IMR-90 (cell line): Measurements from ENCODE around the gene STIM1. TPM values are rescaled to one million over a fixed set of nuclear protein-coding genes. Genes with fewer than 3 reads are reported as not detected.

Experiments used
- ATAC-seq: fragments of 200-7000 bp; cut with Tn5 transposase; 2 replicates; pipeline ENCODE4 v1.9.1; 2020; ENCODE audit warnings: low read depth, mild to moderate bottlenecking, moderate library complexity
- BruUV-seq: library from RNA; stranded (reverse); fragments of 400-500 nt; replicated peaks from 2 replicates; lab custom pipeline; 2021; lab: Mats Ljungman, UMichigan
- CTCF ChIA-PET: fragments of 300-600 bp; formaldehyde crosslinking; extraction: SDS; loops from one replicate; lab custom pipeline; 2021; ENCODE audit warnings: antibody characterized with exemption; lab: Yijun Ruan, JAX
- POLR2A ChIA-PET: fragments of 300-600 bp; sonication (Branson Sonifier 250); formaldehyde crosslinking; loops from one replicate; lab custom pipeline; 2022; ENCODE audit warnings: antibody characterized with exemption; ENCODE audit not compliant: unreplicated experiment; lab: Charles Lee
- DNase-seq: peaks from one replicate; pipeline ENCODE4 v3.0.0; 2013
- H2AFZ ChIP-seq: replicated peaks from 2 replicates; pipeline ENCODE3; 2013; ENCODE audit warnings: low read length, mild to moderate bottlenecking; ENCODE audit not compliant: poor library complexity
- H2AK5ac ChIP-seq: 2 replicates; pipeline ENCODE4 v1.6.1; 2013; ENCODE audit warnings: low read depth, low read length, inconsistent platforms
- H2AK9ac ChIP-seq: replicated peaks from 2 replicates; pipeline ENCODE3; 2013; ENCODE audit warnings: mild to moderate bottlenecking, low read depth, low read length, moderate library complexity; ENCODE audit not compliant: poor library complexity
- H2BK120ac ChIP-seq: 2 replicates; pipeline ENCODE4 v1.6.1; 2013; ENCODE audit warnings: low read depth, low read length, inconsistent platforms
- H2BK15ac ChIP-seq: 3 replicates; pipeline ENCODE4 v1.6.1; 2013; ENCODE audit warnings: low read depth, low read length, inconsistent platforms
- H2BK20ac ChIP-seq: 2 replicates; pipeline ENCODE4 v1.6.1; 2013; ENCODE audit warnings: low read depth, mild to moderate bottlenecking, inconsistent platforms, low read length, moderate library complexity
- H2BK5ac ChIP-seq: 2 replicates; pipeline ENCODE4 v1.6.1; 2013; ENCODE audit warnings: mild to moderate bottlenecking, low read depth, low read length, inconsistent platforms; ENCODE audit not compliant: poor library complexity, severe bottlenecking
- H3K14ac ChIP-seq: replicated peaks from 2 replicates; pipeline ENCODE4 v1.6.1; 2013; ENCODE audit warnings: low read depth, low read length, inconsistent platforms
- H3K18ac ChIP-seq: 2 replicates; pipeline ENCODE4 v1.6.1; 2013; ENCODE audit warnings: low read depth, low read length, control low read depth
- H3K23ac ChIP-seq: 2 replicates; pipeline ENCODE4 v1.6.1; 2013; ENCODE audit warnings: low read depth, low read length, inconsistent platforms
- H3K27ac ChIP-seq: 2 replicates; pipeline ENCODE4 v1.5.1; 2013; ENCODE audit warnings: mild to moderate bottlenecking, control low read depth, low read length; ENCODE audit not compliant: insufficient read depth
- H3K27me3 ChIP-seq: 2 replicates; pipeline ENCODE4 v1.6.1; 2013; ENCODE audit warnings: low read length; ENCODE audit not compliant: control insufficient read depth, insufficient read depth
- H3K36me3 ChIP-seq: 2 replicates; pipeline ENCODE4 v1.6.1; 2013; ENCODE audit warnings: low read length, mixed read lengths; ENCODE audit not compliant: control insufficient read depth, insufficient read depth
- H3K4ac ChIP-seq: 2 replicates; pipeline ENCODE4 v1.6.1; 2013; ENCODE audit warnings: low read depth, low read length, inconsistent platforms
- H3K4me1 ChIP-seq: 2 replicates; pipeline ENCODE4 v1.6.1; 2013; ENCODE audit warnings: low read length, mixed read lengths; ENCODE audit not compliant: control insufficient read depth, insufficient read depth
- H3K4me2 ChIP-seq: 2 replicates; pipeline ENCODE4 v1.6.1; 2013; ENCODE audit warnings: low read depth, mild to moderate bottlenecking, control low read depth, low read length, moderate library complexity
- H3K4me3 ChIP-seq: 2 replicates; pipeline ENCODE4 v1.5.1; 2013; ENCODE audit warnings: low read depth, mild to moderate bottlenecking, control low read depth, low read length, moderate library complexity; ENCODE audit not compliant: insufficient read depth
- H3K56ac ChIP-seq: 2 replicates; pipeline ENCODE4 v1.6.1; 2013; ENCODE audit warnings: low read length, inconsistent platforms; ENCODE audit not compliant: insufficient read depth; ENCODE audit errors: extremely low read depth
- H3K79me1 ChIP-seq, 2 experiments: 2 replicates each; pipeline ENCODE4 v1.6.1; 2013; ENCODE audit warnings: low read length in 2 of 2, inconsistent platforms in 1 of 2, low read depth in 1 of 2
- H3K9ac ChIP-seq: 2 replicates; pipeline ENCODE4 v1.6.1; 2013; ENCODE audit warnings: low read depth, low read length, control low read depth
- H3K9me1 ChIP-seq: 2 replicates; pipeline ENCODE4 v1.6.1; 2013; ENCODE audit warnings: low read length, inconsistent platforms; ENCODE audit not compliant: insufficient read depth
- H3K9me3 ChIP-seq: 2 replicates; pipeline ENCODE4 v1.6.1; 2013; ENCODE audit warnings: low read length; ENCODE audit not compliant: control insufficient read depth, insufficient read depth
- H4K20me1 ChIP-seq: 2 replicates; pipeline ENCODE4 v1.6.1; 2013; ENCODE audit warnings: low read length, inconsistent platforms; ENCODE audit not compliant: insufficient read depth
- H4K5ac ChIP-seq: 2 replicates; pipeline ENCODE4 v1.6.1; 2013; ENCODE audit warnings: mild to moderate bottlenecking, low read depth, low read length, control low read depth
- H4K8ac ChIP-seq, 2 experiments: 2 replicates each; pipeline ENCODE4 v1.6.1; 2013; ENCODE audit warnings: low read depth in 2 of 2, low read length in 2 of 2, control low read depth in 1 of 2, inconsistent platforms in 1 of 2
- H4K91ac ChIP-seq: 2 replicates; pipeline ENCODE4 v1.6.1; 2013; ENCODE audit warnings: low read depth, low read length, inconsistent platforms; ENCODE audit not compliant: insufficient read depth
- BHLHE40 ChIP-seq: fragments of 150-350 bp; IDR thresholded peaks from 2 replicates; pipeline ENCODE4 v1.6.1; 2016; ENCODE audit warnings: mild to moderate bottlenecking, low read depth, low read length
- CEBPB ChIP-seq: IDR thresholded peaks from 2 replicates; pipeline ENCODE4 v1.6.1; 2012; ENCODE audit warnings: low read depth, low read length, improper control_type of control experiment
- CHD1 ChIP-seq: IDR thresholded peaks from 2 replicates; pipeline ENCODE4 v1.6.1; 2012; ENCODE audit warnings: low read depth, low read length, improper control_type of control experiment
- CTCF ChIP-seq: conservative IDR thresholded peaks from 2 replicates; pipeline ENCODE4 v1.5.1; 2012; ENCODE audit warnings: mild to moderate bottlenecking, low read depth, low read length, improper control_type of control experiment
- ELK1 ChIP-seq: fragments of 150-350 bp; IDR thresholded peaks from 2 replicates; pipeline ENCODE4 v1.6.1; 2016; ENCODE audit warnings: low read depth, mild to moderate bottlenecking, low read length, moderate library complexity, borderline replicate concordance
- FOS ChIP-seq: fragments of 150-350 bp; IDR thresholded peaks from 2 replicates; pipeline ENCODE4 v1.6.1; 2016; ENCODE audit warnings: low read depth, low read length
- MAFK ChIP-seq: IDR thresholded peaks from 2 replicates; pipeline ENCODE4 v1.6.1; 2012; ENCODE audit warnings: low read depth, low read length, improper control_type of control experiment
- MAZ ChIP-seq: IDR thresholded peaks from 2 replicates; pipeline ENCODE4 v1.6.1; 2012; ENCODE audit warnings: low read depth, mild to moderate bottlenecking, low read length, improper control_type of control experiment, moderate library complexity, borderline replicate concordance
- MXI1 ChIP-seq: IDR thresholded peaks from 2 replicates; pipeline ENCODE4 v1.6.1; 2012; ENCODE audit warnings: low read depth, mild to moderate bottlenecking, low read length, moderate library complexity, borderline replicate concordance
- NFE2L2 ChIP-seq: fragments of 150-350 bp; IDR thresholded peaks from 2 replicates; pipeline ENCODE4 v1.6.1; 2016; ENCODE audit warnings: low read depth, mild to moderate bottlenecking, low read length
- POLR2A ChIP-seq: IDR thresholded peaks from 2 replicates; pipeline ENCODE4 v1.6.1; 2012; ENCODE audit warnings: mild to moderate bottlenecking, low read depth, low read length
- RAD21 ChIP-seq: IDR thresholded peaks from 2 replicates; pipeline ENCODE4 v1.6.1; 2012; ENCODE audit warnings: low read length, improper control_type of control experiment
- RCOR1 ChIP-seq: IDR thresholded peaks from 2 replicates; pipeline ENCODE4 v1.6.1; 2012; ENCODE audit warnings: mild to moderate bottlenecking, low read length, improper control_type of control experiment; ENCODE audit not compliant: insufficient replicate concordance
- RFX5 ChIP-seq: IDR thresholded peaks from 2 replicates; pipeline ENCODE4 v1.8.0; 2012; ENCODE audit warnings: low read depth, mild to moderate bottlenecking, low read length, moderate library complexity
- SMC3 ChIP-seq: fragments of 150-350 bp; IDR thresholded peaks from 2 replicates; pipeline ENCODE4 v1.6.1; 2016; ENCODE audit warnings: low read depth, mild to moderate bottlenecking, antibody characterized with exemption, low read length, moderate library complexity
- USF2 ChIP-seq: fragments of 150-350 bp; IDR thresholded peaks from 2 replicates; pipeline ENCODE4 v1.6.1; 2017; ENCODE audit warnings: mild to moderate bottlenecking, antibody characterized with exemption, low read length, low read depth
- WGBS, 2 experiments: methylation state at CpG; one replicate each; pipeline versions ENCODE4 v1.1.5 to v1.1.7; 2013; ENCODE audit warnings: missing lambda C conversion rate in 2 of 2; ENCODE audit not compliant: insufficient read length in 1 of 2; ENCODE audit errors: extremely low coverage in 2 of 2; 5-methylcytosine and 5-hydroxymethylcytosine counted together
- dilution Hi-C: fragments of 300-500 bp; cut with HindIII; formaldehyde crosslinking; loops from one replicate; pipeline ENCODE4 v1.14.3; 2018; ENCODE audit warnings: low sequenced_read_pairs; ENCODE audit not compliant: unreplicated experiment
- in situ Hi-C: fragments of 300-500 bp; cut with MboI; formaldehyde crosslinking; loops from 3 replicates; pipeline ENCODE4 v1.14.3; 2019; ENCODE audit warnings: low sequenced_read_pairs, inconsistent platforms, mixed read lengths
- intact Hi-C: fragments of 100-400 bp; cut with micrococcal nuclease; formaldehyde crosslinking; loops from 2 replicates; pipeline ENCODE4 v1.10.0; 2022
- polyA plus RNA-seq, 3 experiments: library from polyadenylated mRNA; depleted of rRNA; stranded (reverse); fragments of >200 nt; gene quantifications; 2 replicates each; pipeline ENCODE4 v1.2.3, GENCODE V29; 2012; ENCODE audit warnings: low replicate concordance in 1 of 3
- total RNA-seq: library from RNA; depleted of rRNA; stranded (reverse); fragments of >200 nt; gene quantifications from 2 replicates; pipeline ENCODE4 v1.2.3, GENCODE V29; 2012

Gene STIM1
- total and polyA plus RNA-seq, 2 of the 4 experiments (the other 2 are of a cell fraction), result 17.9 to 23.0 TPM

GRCh38 chr11:3932698-3933097, 77.2 kb downstream of the STIM1 start:
- H3K4me1 ChIP-seq, result peaks cover 6% of the 10 kb centered on the region
- no peak overlapping the region for H3K4ac ChIP-seq
- no peak overlapping the region for H3K56ac ChIP-seq
- H3K79me1 ChIP-seq, result peaks cover 22 to 30% of the 10 kb centered on the region in 2 experiments
- no peaks in the 10 kb centered on the region for H3K27me3 ChIP-seq
- no peak overlapping the region for H2BK5ac ChIP-seq
- no peak overlapping the region for H2BK120ac ChIP-seq
- no peaks in the 10 kb centered on the region for H3K9me3 ChIP-seq
- H3K9me1 ChIP-seq, result peaks cover 8% of the 10 kb centered on the region; the same call in 1 of the 2 replicates
- no peak overlapping the region for H3K4me3 ChIP-seq
- H3K23ac ChIP-seq, result no peak overlapping the region
- H2AK9ac ChIP-seq, result no peak overlapping the region
- H4K20me1 ChIP-seq, result no peaks in the 10 kb centered on the region
- H4K8ac ChIP-seq, result no peak overlapping the region
- intact Hi-C loops, result no loop called here
- dilution Hi-C loops, result no loop called here
- H3K18ac ChIP-seq, result no peak overlapping the region
- H2AFZ ChIP-seq, result no peak overlapping the region
- DNase-seq (no peak), ATAC-seq (no peak)
- H3K4me2 ChIP-seq, result no peak overlapping the region
- H4K5ac ChIP-seq, result no peak overlapping the region
- no peak overlapping the region for H3K27ac ChIP-seq
- no peak overlapping the region for H2AK5ac ChIP-seq
- no peaks in the 10 kb centered on the region for H3K36me3 ChIP-seq
- in situ Hi-C loops, result no loop called here
- no peak overlapping the region for H4K91ac ChIP-seq
- H2BK15ac ChIP-seq, result no peak overlapping the region
- WGBS, 2 experiments, result no CpG with 5 or more reads among the region's 2 CpGs
- BruUV-seq, result no TSS peak
- TF ChIP-seq CEBPB (no peak), SMC3 (no peak), USF2 (no peak), MAFK (no peak), BHLHE40 (no peak), NFE2L2 (no peak), RAD21 (no peak), POLR2A (no peak), CHD1 (no peak), MAZ (no peak), FOS (no peak), CTCF (no peak), MXI1 (no peak), ELK1 (no peak), RFX5 (no peak), RCOR1 (no peak)
- POLR2A ChIA-PET, result no interaction called here
- H2BK20ac ChIP-seq, result no peak overlapping the region
- no peak overlapping the region for H3K9ac ChIP-seq
- CTCF ChIA-PET, result no interaction called here
- no peak overlapping the region for H3K14ac ChIP-seq
